H1 (cell line): Measurements from ENCODE around the gene SMIM41. TPM values are rescaled to one million over a fixed set of nuclear protein-coding genes. Genes with fewer than 3 reads are reported as not detected.

ENCODE experiments used
- SIX5 ChIP-seq: IDR thresholded peaks from 2 replicates; pipeline ENCODE4 v1.6.1; 2011; ENCODE audit warnings: mild to moderate bottlenecking, low read depth, low read length
- YY1 ChIP-seq: IDR thresholded peaks from 2 replicates; pipeline ENCODE4 v1.6.1; 2011; ENCODE audit warnings: low read depth, mild to moderate bottlenecking, low read length
- polyA plus RNA-seq, 7 experiments: library from polyadenylated mRNA; depleted of rRNA in 3 of 7; stranded (reverse) in 5 of 7; unstranded in 2 of 7; fragments of >200 nt in 5 of 7; fragments of 200-250 nt in 2 of 7; gene quantifications; 1 replicate in 5 of 7; 2 replicates in 1 of 7; 4 replicates in 1 of 7; pipeline versions ENCODE4 v1.2.1 to v1.2.3, GENCODE V29; 2011 to 2013; ENCODE audit warnings: missing spikeins in 2 of 7, mixed read lengths in 2 of 7
- total RNA-seq: library from RNA; stranded (reverse); fragmentation: NEBNext Ultra II Directional; extraction: Animal tissue kit (Norgen Biotek cat#: 25700); gene quantifications from 2 replicates; pipeline ENCODE4 v1.2.1, GENCODE V29; 2021
- TF ChIP-seq, protein P1 (sequence below): IDR thresholded peaks from 2 replicates; pipeline ENCODE4 v1.6.1; 2012; ENCODE audit warnings: low read length, inconsistent platforms
- TF ChIP-seq, protein P2 (sequence below), 3 experiments: IDR thresholded peaks; 1 replicate in 2 of 3; 2 replicates in 1 of 3; pipeline versions ENCODE4 v1.5.1 to v1.6.1; 2011; ENCODE audit warnings: low read length in 3 of 3, mild to moderate bottlenecking in 3 of 3, inconsistent platforms in 2 of 3, low read depth in 1 of 3, moderate library complexity in 1 of 3; ENCODE audit not compliant: insufficient read depth in 1 of 3; ENCODE audit errors: control extremely low read depth in 1 of 3

SMIM41 gene
- total and polyA plus RNA-seq, 2 of the 8 experiments (the other 6 are each of a cell fraction or from before 2014, with no cell fraction given): 0.28 to 0.98 TPM

DNA sequence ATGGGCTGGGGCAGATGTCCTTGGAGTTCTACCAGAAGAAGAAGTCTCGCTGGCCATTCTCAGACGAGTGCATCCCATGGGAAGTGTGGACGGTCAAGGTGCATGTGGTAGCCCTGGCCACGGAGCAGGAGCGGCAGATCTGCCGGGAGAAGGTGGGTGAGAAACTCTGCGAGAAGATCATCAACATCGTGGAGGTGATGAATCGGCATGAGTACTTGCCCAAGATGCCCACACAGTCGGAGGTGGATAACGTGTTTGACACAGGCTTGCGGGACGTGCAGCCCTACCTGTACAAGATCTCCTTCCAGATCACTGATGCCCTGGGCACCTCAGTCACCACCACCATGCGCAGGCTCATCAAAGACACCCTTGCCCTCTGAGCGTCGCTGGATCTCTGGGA, 2.7 kb upstream of the SMIM41 start (continued):
- TF ChIP-seq, protein P1, sequence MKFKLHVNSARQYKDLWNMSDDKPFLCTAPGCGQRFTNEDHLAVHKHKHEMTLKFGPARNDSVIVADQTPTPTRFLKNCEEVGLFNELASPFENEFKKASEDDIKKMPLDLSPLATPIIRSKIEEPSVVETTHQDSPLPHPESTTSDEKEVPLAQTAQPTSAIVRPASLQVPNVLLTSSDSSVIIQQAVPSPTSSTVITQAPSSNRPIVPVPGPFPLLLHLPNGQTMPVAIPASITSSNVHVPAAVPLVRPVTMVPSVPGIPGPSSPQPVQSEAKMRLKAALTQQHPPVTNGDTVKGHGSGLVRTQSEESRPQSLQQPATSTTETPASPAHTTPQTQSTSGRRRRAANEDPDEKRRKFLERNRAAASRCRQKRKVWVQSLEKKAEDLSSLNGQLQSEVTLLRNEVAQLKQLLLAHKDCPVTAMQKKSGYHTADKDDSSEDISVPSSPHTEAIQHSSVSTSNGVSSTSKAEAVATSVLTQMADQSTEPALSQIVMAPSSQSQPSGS: no peak
- TF ChIP-seq, protein P2, sequence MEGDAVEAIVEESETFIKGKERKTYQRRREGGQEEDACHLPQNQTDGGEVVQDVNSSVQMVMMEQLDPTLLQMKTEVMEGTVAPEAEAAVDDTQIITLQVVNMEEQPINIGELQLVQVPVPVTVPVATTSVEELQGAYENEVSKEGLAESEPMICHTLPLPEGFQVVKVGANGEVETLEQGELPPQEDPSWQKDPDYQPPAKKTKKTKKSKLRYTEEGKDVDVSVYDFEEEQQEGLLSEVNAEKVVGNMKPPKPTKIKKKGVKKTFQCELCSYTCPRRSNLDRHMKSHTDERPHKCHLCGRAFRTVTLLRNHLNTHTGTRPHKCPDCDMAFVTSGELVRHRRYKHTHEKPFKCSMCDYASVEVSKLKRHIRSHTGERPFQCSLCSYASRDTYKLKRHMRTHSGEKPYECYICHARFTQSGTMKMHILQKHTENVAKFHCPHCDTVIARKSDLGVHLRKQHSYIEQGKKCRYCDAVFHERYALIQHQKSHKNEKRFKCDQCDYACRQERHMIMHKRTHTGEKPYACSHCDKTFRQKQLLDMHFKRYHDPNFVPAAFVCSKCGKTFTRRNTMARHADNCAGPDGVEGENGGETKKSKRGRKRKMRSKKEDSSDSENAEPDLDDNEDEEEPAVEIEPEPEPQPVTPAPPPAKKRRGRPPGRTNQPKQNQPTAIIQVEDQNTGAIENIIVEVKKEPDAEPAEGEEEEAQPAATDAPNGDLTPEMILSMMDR (IDR thresholded peaks at IDR 0.05; ENCODE audit: control extremely low read depth in 1 of 3, insufficient read depth in 1 of 3, low read depth in 1 of 3, low read length in 3 of 3): no peak
- TF ChIP-seq SIX5 (no peak), YY1 (no peak)
